Esophagus muscularis mucosa (tissue), 3 donors: ENCODE data around the gene CHN1.

Experiments used
- CTCF ChIP-seq, 3 experiments: fragments of 200-600 bp in 2 of 3; fragments of 450-650 bp in 1 of 3; sonication (generic) in 2 of 3; IDR thresholded peaks; one replicate each; pipeline ENCODE4 v1.5.1; 2017 to 2019; ENCODE audit warnings: antibody characterized with exemption in 3 of 3, mild to moderate bottlenecking in 2 of 3, moderate library complexity in 1 of 3
- EP300 ChIP-seq: sonication (generic); formaldehyde crosslinking; IDR thresholded peaks from one replicate; pipeline ENCODE4 v1.6.1; 2017; ENCODE audit warnings: antibody characterized with exemption

GRCh38 chr2:175008801-175009495 is 3.8 kb upstream of the CHN1 start:
- TF ChIP-seq EP300: no peak
- no peak for TF ChIP-seq CTCF (IDR thresholded peaks at IDR 0.05)
